ENCODE results near the gene GTPBP2. TPM values are rescaled to one million over a fixed set of nuclear protein-coding genes. Genes with fewer than 3 reads are reported as not detected.

Gene GTPBP2
- total and polyA plus RNA-seq, 2 of the 8 experiments (the other 6 are each of a cell fraction or from before 2014, with no cell fraction given) = 58.3 to 86.1 TPM

DNA sequence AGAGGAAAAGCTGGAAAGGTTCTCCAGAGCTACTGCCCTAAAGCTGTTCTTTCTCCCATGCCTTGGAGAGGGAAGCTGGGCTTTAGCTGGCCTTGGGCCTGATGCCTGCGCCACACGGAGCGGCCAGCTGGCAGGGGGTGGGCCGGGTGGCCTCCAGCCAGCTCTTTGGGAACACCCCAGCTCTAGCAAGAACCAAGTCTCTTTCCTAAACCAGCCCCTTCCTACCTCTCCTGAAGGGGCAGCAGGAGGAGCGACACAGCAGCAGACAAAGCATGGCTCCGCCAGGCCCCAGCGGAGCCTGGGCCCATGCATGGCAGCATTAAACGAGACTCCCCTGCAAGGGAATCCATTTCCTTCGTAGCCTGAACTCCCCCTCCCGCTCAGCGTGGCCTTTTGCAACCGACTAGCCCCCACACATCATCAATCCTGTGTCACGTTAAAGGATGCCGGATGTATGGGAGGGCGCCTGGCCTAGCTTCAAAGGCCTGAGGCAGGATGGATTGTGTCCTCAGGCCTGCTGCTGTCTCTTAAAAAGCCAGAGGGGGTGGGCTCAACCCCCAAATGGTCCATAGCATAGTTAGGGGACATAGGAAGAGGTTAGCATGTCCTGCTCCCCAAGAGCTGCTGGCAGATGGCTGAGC, 44.5 kb upstream of the GTPBP2 start:
- POLR2A ChIA-PET (ENCODE audit: partially characterized antibody) = interaction anchor here (10.0 kb wide), 1 partner anchor 13 kb away, joined by 85 read pairs; the partner anchor contains the start of gene MRPS18A
- H3K4ac ChIP-seq (replicated peaks; ENCODE audit: insufficient read length, low read depth, low read length) = no peak overlapping the region
- no peaks in the 10 kb centered on the region for H3K27me3 ChIP-seq (replicated peaks in 1 of 4; ENCODE audit: control insufficient read depth in 3 of 4, extremely low read depth in 1 of 4, insufficient read depth in 3 of 4, low read length in 3 of 4)
- peaks cover 0 to 8% of the 10 kb centered on the region in 2 experiments for H4K20me1 ChIP-seq (replicated peaks in 1 of 2; ENCODE audit: control insufficient read depth in 1 of 2, insufficient read depth in 2 of 2, low read length in 2 of 2)
- no peak overlapping the region for H2BK12ac ChIP-seq (ENCODE audit: low read depth, low read length)
- no peak overlapping the region for H3K56ac ChIP-seq (replicated peaks; ENCODE audit: insufficient read length, low read depth, low read length)
- no peaks in the 10 kb centered on the region for H3K9me3 ChIP-seq (ENCODE audit: insufficient read depth in 2 of 2, low read depth in 1 of 2, low read length in 1 of 2)
- WGBS, 2 experiments (ENCODE audit: extremely low coverage in 1 of 2, insufficient coverage in 1 of 2, insufficient read length in 1 of 2, insufficient replicate concordance in 2 of 2, low coverage in 1 of 2, low lambda C conversion rate in 2 of 2, missing lambda C conversion rate in 1 of 2) = 94% methylated on average over 15 of the region's 15 CpGs; no CpG with 5 or more reads in 1 of the 2 experiments
- no peak overlapping the region for H2AK5ac ChIP-seq (ENCODE audit: low read depth, low read length)
- no peak overlapping the region for H3K23ac ChIP-seq (ENCODE audit: insufficient read length)
- no peak overlapping the region for H3K4me3 ChIP-seq (ENCODE audit: extremely low read depth in 1 of 4, insufficient read depth in 2 of 4, low read depth in 3 of 4, low read length in 4 of 4)
- H3K18ac ChIP-seq (ENCODE audit: extremely low read depth, low read length) = no peak overlapping the region
- CTCF ChIA-PET (ENCODE audit: partially characterized antibody) = interaction anchor here (0.7 to 12.6 kb wide), 9 partner anchors 15 to 550 kb away, joined by 3 to 146 read pairs (median 3); partner anchors contain the start of gene SLC29A1
- TF ChIP-seq YY1 (IDR thresholded peaks at IDR 0.05; ENCODE audit: low read depth, low read length) (no peak), CTCF (IDR thresholded peaks at IDR 0.05; ENCODE audit: control extremely low read depth in 1 of 3, insufficient read depth in 1 of 3, low read depth in 1 of 3, low read length in 3 of 3) (no peak), NANOG (IDR thresholded peaks at IDR 0.05; ENCODE audit: insufficient read depth, low read depth, low read length, poor library complexity, severe bottlenecking) (no peak), SIX5 (IDR thresholded peaks at IDR 0.05; ENCODE audit: low read depth, low read length) (no peak), TCF12 (IDR thresholded peaks at IDR 0.05; ENCODE audit: low read depth, low read length) (no peak), MAX (IDR thresholded peaks at IDR 0.05) (no peak), CHD1 (IDR thresholded peaks at IDR 0.05; ENCODE audit: low read depth, low read length) (no peak)
- H3K4me1 ChIP-seq (replicated peaks in 1 of 4; ENCODE audit: control insufficient read depth in 3 of 4, insufficient read depth in 4 of 4, low read length in 3 of 4) = peaks cover 0 to 15% (median 10%) of the 10 kb centered on the region in 4 experiments; a peak in 6 of 7 replicates
- no peak overlapping the region for H3K14ac ChIP-seq (ENCODE audit: insufficient read length)
- H3K79me2 ChIP-seq (ENCODE audit: control insufficient read depth in 1 of 2, insufficient read depth in 2 of 2, low read length in 2 of 2) = no peaks in the 10 kb centered on the region
- DNase-seq (ENCODE audit: low read depth in 1 of 2, low spot score in 2 of 2) (no peak), FAIRE-seq (no peak)
- no peak overlapping the region for H4K5ac ChIP-seq (ENCODE audit: insufficient read length, low read depth, low read length)
- H3K23me2 ChIP-seq (ENCODE audit: low read depth, low read length) = no peaks in the 10 kb centered on the region
- H3K36me3 ChIP-seq (ENCODE audit: control insufficient read depth in 2 of 4, insufficient read depth in 4 of 4, low read length in 3 of 4) = peaks cover 33 to 66% (median 40%) of the 10 kb centered on the region in 4 experiments
- no peak overlapping the region for H2BK120ac ChIP-seq (replicated peaks; ENCODE audit: low read depth, low read length)
- H2AFZ ChIP-seq (ENCODE audit: low read length) = no peak overlapping the region
- H4K91ac ChIP-seq (replicated peaks; ENCODE audit: insufficient read length, low read length) = no peak overlapping the region
- no peak overlapping the region for H3K27ac ChIP-seq (ENCODE audit: low read depth, low read length)
- H3K9ac ChIP-seq (replicated peaks in 1 of 4; ENCODE audit: extremely low read depth in 1 of 4, low read depth in 3 of 4, low read length in 3 of 4) = no peak overlapping the region
- H4K8ac ChIP-seq (ENCODE audit: extremely low read depth, insufficient read depth, low read length) = no peak overlapping the region
- H2BK15ac ChIP-seq (ENCODE audit: low read length) = no peak overlapping the region
- no peaks in the 10 kb centered on the region for H3K79me1 ChIP-seq (ENCODE audit: low read depth, low read length)
- H2BK5ac ChIP-seq (ENCODE audit: low read depth, low read length) = no peak overlapping the region
- no peak overlapping the region for H2BK20ac ChIP-seq (ENCODE audit: low read length)
- no peak overlapping the region for H3K4me2 ChIP-seq (ENCODE audit: insufficient read depth in 1 of 2, low read depth in 2 of 2, low read length in 2 of 2)
